AG09319 (cell line): ENCODE results near the gene EPS8L1.
"Not testable (repeated sequence)": the region's sequence is repeated elsewhere in the genome, so short reads cannot be mapped to it uniquely, and the experiment has no call there.

Source experiments
- DNase-seq: peaks from one replicate; pipeline ENCODE4 v3.0.0-alpha.2; 2010; ENCODE audit warnings: low read depth; ENCODE audit errors: extremely low read depth
- CTCF ChIP-seq: IDR thresholded peaks from 2 replicates; pipeline ENCODE4 v1.5.1; 2011; ENCODE audit warnings: low read depth, mild to moderate bottlenecking, inconsistent platforms, low read length, moderate library complexity

EPS8L1 gene

GRCh38 chr19:55099557-55100506 is 24.2 kb downstream of the EPS8L1 start:
- no peak for DNase-seq
- TF ChIP-seq CTCF = no peak; the same call in none of the 2 replicates

GRCh38 chr19:55101261-55101660 is 25.6 kb downstream of the EPS8L1 start:
- TF ChIP-seq CTCF = no peak
- no peak for DNase-seq

DNA sequence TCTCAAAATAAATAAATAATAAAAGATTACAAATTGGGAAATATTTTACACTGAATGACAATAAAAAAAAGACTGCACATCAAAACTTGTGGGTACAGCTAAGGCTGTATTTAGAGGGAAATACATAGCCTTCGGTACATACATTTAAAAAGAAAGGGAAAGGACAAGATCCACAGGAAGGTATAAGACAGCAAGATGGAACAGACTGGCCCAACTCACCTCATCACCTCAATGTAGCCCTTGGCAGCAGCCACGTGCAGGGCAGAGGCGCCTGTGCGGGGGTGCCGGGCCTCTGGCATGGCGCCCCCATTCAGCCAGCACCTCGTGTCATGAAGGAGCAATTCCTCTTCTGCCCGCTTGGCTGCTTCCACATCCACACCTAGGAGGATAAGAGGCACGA is 27.5 kb downstream of the EPS8L1 start:
- no peak for TF ChIP-seq CTCF
- no peak for DNase-seq

GRCh38 chr19:55105237-55105636 is 29.6 kb downstream of the EPS8L1 start:
- no peak for DNase-seq

GRCh38 chr19:55106591-55106990 is 30.9 kb downstream of the EPS8L1 start:
- DNase-seq = no peak
- no peak for TF ChIP-seq CTCF

More at GRCh38 chr19:55105237-55105636, 29.6 kb downstream of the EPS8L1 start:
- TF ChIP-seq CTCF = no peak

GRCh38 chr19:55107252-55107651 is 31.6 kb downstream of the EPS8L1 start:
- DNase-seq = not testable (repeated sequence)

- no peak for TF ChIP-seq CTCF
- DNase-seq = no peak
Observed at GRCh38 chr19:55109527-55110291, 34.0 kb downstream of the EPS8L1 start.
